ENCODE measurements around the gene TFDP2.

Gene TFDP2

GRCh38 chr3:141915766-141916165 lies 233.6 kb downstream of the TFDP2 start:
- DNase-seq = no peak
- no peak overlapping the region for H2BK12ac ChIP-seq (ENCODE audit: low read length in 2 of 2)
- 95% methylated on average over 1 of the region's 2 CpGs for WGBS

GRCh38 chr3:141915016-141915415 lies 234.3 kb downstream of the TFDP2 start:
- H3K4me1 ChIP-seq (ENCODE audit: control insufficient read depth, insufficient read depth, low read depth, low read length) = no peaks in the 10 kb centered on the region

More at GRCh38 chr3:141915766-141916165, 233.6 kb downstream of the TFDP2 start:
- Histone ChIP-seq H2BK120ac (ENCODE audit: low read depth, low read length) (no peak overlapping the region), H3K27me3 (ENCODE audit: control insufficient read depth in 1 of 2, insufficient read depth in 1 of 2, low read length in 2 of 2) (no peaks in the 10 kb centered on the region), H3K4me1 (ENCODE audit: control insufficient read depth, insufficient read depth, low read depth, low read length) (no peaks in the 10 kb centered on the region), H3K14ac (ENCODE audit: low read length in 2 of 2) (no peak overlapping the region), H2AFZ (ENCODE audit: low read depth, low read length) (no peak overlapping the region), H3K4me3 (ENCODE audit: insufficient read depth in 1 of 2, low read depth in 1 of 2, low read length in 2 of 2) (no peak overlapping the region), H3K36me3 (ENCODE audit: control insufficient read depth in 1 of 2, insufficient read depth in 2 of 2, low read depth in 1 of 2, low read length in 2 of 2) (peaks cover 27 to 77% of the 10 kb centered on the region in 2 experiments), H3K4me2 (ENCODE audit: low read length, poor library complexity, severe bottlenecking) (no peak overlapping the region), H3K79me1 (replicated peaks; ENCODE audit: low read length, poor library complexity, severe bottlenecking) (peaks cover 20% of the 10 kb centered on the region), H3K27ac (ENCODE audit: low read length, poor library complexity, severe bottlenecking) (no peak overlapping the region), H4K91ac (ENCODE audit: low read length) (no peak overlapping the region), H3K9me3 (ENCODE audit: control insufficient read depth, low read length) (no peaks in the 10 kb centered on the region), H2BK15ac (ENCODE audit: low read depth, poor library complexity, severe bottlenecking) (no peak overlapping the region), H3K23ac (ENCODE audit: low read length in 2 of 2) (no peak overlapping the region), H4K8ac (ENCODE audit: low read length) (no peak overlapping the region), H2BK5ac (ENCODE audit: low read depth, low read length, poor library complexity, severe bottlenecking) (no peak overlapping the region), H2AK5ac (ENCODE audit: low read length, severe bottlenecking) (no peak overlapping the region), H3K18ac (ENCODE audit: low read depth in 1 of 2, low read length in 2 of 2) (no peak overlapping the region), H3K4ac (ENCODE audit: low read depth in 1 of 2, low read length in 2 of 2) (no peak overlapping the region), H3K9ac (ENCODE audit: low read length) (peak overlapping the region; percentile 18)

GRCh38 chr3:141914311-141914710 lies 235.0 kb downstream of the TFDP2 start:
- Histone ChIP-seq H3K4ac (ENCODE audit: low read depth in 1 of 2, low read length in 2 of 2) (no peak overlapping the region), H2BK120ac (ENCODE audit: low read depth, low read length) (no peak overlapping the region), H3K14ac (ENCODE audit: low read length in 2 of 2) (no peak overlapping the region), H4K91ac (ENCODE audit: low read length) (no peak overlapping the region), H3K36me3 (ENCODE audit: control insufficient read depth in 1 of 2, insufficient read depth in 2 of 2, low read depth in 1 of 2, low read length in 2 of 2) (peaks cover 22 to 73% of the 10 kb centered on the region in 2 experiments), H3K23ac (ENCODE audit: low read length in 2 of 2) (no peak overlapping the region), H3K4me2 (ENCODE audit: low read length, poor library complexity, severe bottlenecking) (no peak overlapping the region), H2AK5ac (ENCODE audit: low read length, severe bottlenecking) (no peak overlapping the region), H2BK5ac (ENCODE audit: low read depth, low read length, poor library complexity, severe bottlenecking) (no peak overlapping the region), H3K4me3 (ENCODE audit: insufficient read depth in 1 of 2, low read depth in 1 of 2, low read length in 2 of 2) (no peak overlapping the region), H3K27ac (ENCODE audit: low read length, poor library complexity, severe bottlenecking) (no peak overlapping the region), H2AFZ (ENCODE audit: low read depth, low read length) (no peak overlapping the region), H3K4me1 (ENCODE audit: control insufficient read depth, insufficient read depth, low read depth, low read length) (no peaks in the 10 kb centered on the region), H3K27me3 (ENCODE audit: control insufficient read depth in 1 of 2, insufficient read depth in 1 of 2, low read length in 2 of 2) (no peaks in the 10 kb centered on the region), H3K9ac (ENCODE audit: low read length) (peak overlapping the region; percentile 31), H2BK12ac (ENCODE audit: low read length in 2 of 2) (no peak overlapping the region), H2BK15ac (ENCODE audit: low read depth, poor library complexity, severe bottlenecking) (no peak overlapping the region), H3K79me1 (replicated peaks; ENCODE audit: low read length, poor library complexity, severe bottlenecking) (peaks cover 16% of the 10 kb centered on the region), H4K8ac (ENCODE audit: low read length) (no peak overlapping the region), H3K9me3 (ENCODE audit: control insufficient read depth, low read length) (no peaks in the 10 kb centered on the region), H3K18ac (ENCODE audit: low read depth in 1 of 2, low read length in 2 of 2) (no peak overlapping the region)
- DNase-seq = peak; percentile 13
- WGBS = 76% methylated on average over 4 of the region's 4 CpGs

More at GRCh38 chr3:141915016-141915415, 234.3 kb downstream of the TFDP2 start:
- Histone ChIP-seq H2BK15ac (ENCODE audit: low read depth, poor library complexity, severe bottlenecking) (no peak overlapping the region), H2AK5ac (ENCODE audit: low read length, severe bottlenecking) (peak overlapping the region; percentile 39), H3K4me3 (ENCODE audit: insufficient read depth in 1 of 2, low read depth in 1 of 2, low read length in 2 of 2) (no peak overlapping the region), H3K79me1 (replicated peaks; ENCODE audit: low read length, poor library complexity, severe bottlenecking) (peaks cover 15% of the 10 kb centered on the region), H4K91ac (ENCODE audit: low read length) (no peak overlapping the region), H3K4ac (ENCODE audit: low read depth in 1 of 2, low read length in 2 of 2) (no peak overlapping the region), H3K9me3 (ENCODE audit: control insufficient read depth, low read length) (no peaks in the 10 kb centered on the region), H3K27ac (ENCODE audit: low read length, poor library complexity, severe bottlenecking) (no peak overlapping the region), H3K27me3 (ENCODE audit: control insufficient read depth in 1 of 2, insufficient read depth in 1 of 2, low read length in 2 of 2) (no peaks in the 10 kb centered on the region), H3K9ac (ENCODE audit: low read length) (peak overlapping the region; percentile 31), H2BK120ac (ENCODE audit: low read depth, low read length) (no peak overlapping the region), H3K18ac (ENCODE audit: low read depth in 1 of 2, low read length in 2 of 2) (no peak overlapping the region), H2BK12ac (ENCODE audit: low read length in 2 of 2) (no peak overlapping the region), H2AFZ (ENCODE audit: low read depth, low read length) (no peak overlapping the region), H4K8ac (ENCODE audit: low read length) (no peak overlapping the region), H3K36me3 (ENCODE audit: control insufficient read depth in 1 of 2, insufficient read depth in 2 of 2, low read depth in 1 of 2, low read length in 2 of 2) (peaks cover 24 to 73% of the 10 kb centered on the region in 2 experiments), H3K23ac (ENCODE audit: low read length in 2 of 2) (no peak overlapping the region), H2BK5ac (ENCODE audit: low read depth, low read length, poor library complexity, severe bottlenecking) (no peak overlapping the region), H3K4me2 (ENCODE audit: low read length, poor library complexity, severe bottlenecking) (no peak overlapping the region), H3K14ac (ENCODE audit: low read length in 2 of 2) (no peak overlapping the region)
- WGBS = 96% methylated on average over 4 of the region's 5 CpGs
- DNase-seq = peak; percentile 33

GRCh38 chr3:141913150-141913811 lies 236.1 kb downstream of the TFDP2 start:
- Histone ChIP-seq H3K4me1 (ENCODE audit: control insufficient read depth, insufficient read depth, low read depth, low read length) (no peaks in the 10 kb centered on the region), H2BK12ac (ENCODE audit: low read length in 2 of 2) (no peak overlapping the region), H2BK5ac (ENCODE audit: low read depth, low read length, poor library complexity, severe bottlenecking) (no peak overlapping the region), H2AK5ac (ENCODE audit: low read length, severe bottlenecking) (no peak overlapping the region), H3K14ac (ENCODE audit: low read length in 2 of 2) (no peak overlapping the region), H3K23ac (ENCODE audit: low read length in 2 of 2) (no peak overlapping the region), H3K79me1 (replicated peaks; ENCODE audit: low read length, poor library complexity, severe bottlenecking) (peaks cover 16% of the 10 kb centered on the region), H3K27ac (ENCODE audit: low read length, poor library complexity, severe bottlenecking) (no peak overlapping the region), H3K4me3 (ENCODE audit: insufficient read depth in 1 of 2, low read depth in 1 of 2, low read length in 2 of 2) (no peak overlapping the region), H3K36me3 (ENCODE audit: control insufficient read depth in 1 of 2, insufficient read depth in 2 of 2, low read depth in 1 of 2, low read length in 2 of 2) (peaks cover 20 to 76% of the 10 kb centered on the region in 2 experiments), H4K91ac (ENCODE audit: low read length) (no peak overlapping the region), H3K4ac (ENCODE audit: low read depth in 1 of 2, low read length in 2 of 2) (no peak overlapping the region), H3K27me3 (ENCODE audit: control insufficient read depth in 1 of 2, insufficient read depth in 1 of 2, low read length in 2 of 2) (no peaks in the 10 kb centered on the region), H3K9me3 (ENCODE audit: control insufficient read depth, low read length) (no peaks in the 10 kb centered on the region), H3K9ac (ENCODE audit: low read length) (no peak overlapping the region), H2BK15ac (ENCODE audit: low read depth, poor library complexity, severe bottlenecking) (no peak overlapping the region), H2BK120ac (ENCODE audit: low read depth, low read length) (no peak overlapping the region), H3K18ac (ENCODE audit: low read depth in 1 of 2, low read length in 2 of 2) (no peak overlapping the region), H3K4me2 (ENCODE audit: low read length, poor library complexity, severe bottlenecking) (no peak overlapping the region), H2AFZ (ENCODE audit: low read depth, low read length) (no peak overlapping the region), H4K8ac (ENCODE audit: low read length) (no peak overlapping the region)
- peak; percentile 66 for DNase-seq
- 75% methylated on average over 1 of the region's 1 CpG for WGBS
